GM12878 (cell line): ENCODE measurements around the gene ADAMTS6.

Source experiments
- CTCF ChIP-seq, 3 experiments: IDR thresholded peaks in 2 of 3; conservative IDR thresholded peaks in 1 of 3; 2 replicates each; pipeline ENCODE4 v1.5.1; 2011; ENCODE audit warnings: low read depth in 3 of 3, low read length in 3 of 3, mild to moderate bottlenecking in 3 of 3, control low read depth in 2 of 3, moderate library complexity in 2 of 3, inconsistent platforms in 1 of 3, mixed read lengths in 1 of 3; ENCODE audit not compliant: control insufficient read depth in 2 of 3, insufficient read depth in 1 of 3; ENCODE audit errors: extremely low read depth in 1 of 3
- EP300 ChIP-seq, 2 experiments: fragments of 150-350 bp in 1 of 2; IDR thresholded peaks; 2 replicates each; pipeline ENCODE4 v1.6.1; 2011 to 2012; ENCODE audit warnings: low read depth in 2 of 2, low read length in 2 of 2, borderline replicate concordance in 1 of 2, improper control_type of control experiment in 1 of 2, inconsistent platforms in 1 of 2; ENCODE audit not compliant: control insufficient read depth in 1 of 2
- JUND ChIP-seq: IDR thresholded peaks from 2 replicates; pipeline ENCODE4 v1.6.1; 2012; ENCODE audit warnings: low read depth, mild to moderate bottlenecking, low read length, improper control_type of control experiment, moderate library complexity
- MAX ChIP-seq: IDR thresholded peaks from 2 replicates; pipeline ENCODE4 v1.6.1; 2012; ENCODE audit warnings: low read depth, low read length, improper control_type of control experiment
- MYC ChIP-seq: IDR thresholded peaks from 2 replicates; pipeline ENCODE4 v1.6.1; 2011; ENCODE audit warnings: mild to moderate bottlenecking, low read length, moderate library complexity, inconsistent platforms; ENCODE audit not compliant: insufficient read depth, insufficient replicate concordance, insufficient read length, severe bottlenecking
- PAX8 ChIP-seq: fragments of 450-650 bp; IDR thresholded peaks from 2 replicates; pipeline ENCODE4 v1.6.1; 2017; ENCODE audit warnings: mild to moderate bottlenecking, moderate library complexity
- POLR2A ChIP-seq: IDR thresholded peaks from 2 replicates; pipeline ENCODE4 v1.6.1; 2011; ENCODE audit warnings: low read depth, mild to moderate bottlenecking, low read length
- POLR2AphosphoS5 ChIP-seq: IDR thresholded peaks from 2 replicates; pipeline ENCODE4 v1.6.1; 2011; ENCODE audit warnings: mild to moderate bottlenecking, low read length, inconsistent platforms
- SMAD5 ChIP-seq: IDR thresholded peaks from 2 replicates; pipeline ENCODE4 v1.6.1; 2016; ENCODE audit warnings: antibody characterized with exemption, low read depth
- ZBED1 ChIP-seq: IDR thresholded peaks from 2 replicates; pipeline ENCODE4 v1.6.1; 2016; ENCODE audit warnings: borderline replicate concordance

DNA sequence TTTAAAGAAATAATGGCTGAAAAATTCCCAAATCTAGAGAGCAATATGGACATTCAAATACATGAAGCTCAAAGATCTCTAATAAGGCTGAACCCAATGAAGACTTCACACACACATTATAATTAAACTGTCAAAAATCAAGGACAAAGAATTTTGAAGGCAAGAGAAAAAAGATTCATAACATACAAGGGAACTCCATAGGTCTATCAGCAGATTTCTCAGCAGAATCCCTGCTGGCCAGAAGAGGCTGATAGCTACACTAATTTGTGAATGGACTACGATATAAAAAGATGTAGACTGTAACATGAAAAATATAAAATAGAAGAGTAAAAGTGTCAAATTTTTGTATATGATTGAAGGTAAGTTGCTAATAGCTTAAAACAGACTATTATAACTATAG lies 251.9 kb downstream of the ADAMTS6 start:
- TF ChIP-seq CTCF (IDR thresholded peaks at IDR 0.05 in 2 of 3, conservative IDR thresholded peaks at IDR 0.05 in 1 of 3; ENCODE audit: control insufficient read depth in 2 of 3, extremely low read depth in 1 of 3, insufficient read depth in 1 of 3, low read depth in 3 of 3, low read length in 3 of 3) (no peak), SMAD5 (no peak), POLR2A (no peak), PAX8 (no peak), ZBED1 (no peak), EP300 (IDR thresholded peaks at IDR 0.05; ENCODE audit: borderline replicate concordance in 1 of 2, control insufficient read depth in 1 of 2, low read depth in 2 of 2, low read length in 2 of 2) (no peak), JUND (no peak), MYC (no peak), MAX (no peak), POLR2AphosphoS5 (no peak)
